Muscle of leg (tissue), 11 donors: ENCODE data around the gene KCNAB1. TPM values are rescaled to one million over a fixed set of nuclear protein-coding genes. Genes with fewer than 3 reads are reported as not detected.

Source experiments
- DNase-seq: peaks from one replicate; pipeline ENCODE4 v3.0.0; 2013
- H3K27ac ChIP-seq: one replicate; pipeline ENCODE4 v1.5.1; 2013; ENCODE audit warnings: mild to moderate bottlenecking, low read length, control low read depth
- H3K27me3 ChIP-seq: one replicate; pipeline ENCODE4 v1.6.1; 2013; ENCODE audit warnings: low read length; ENCODE audit not compliant: control insufficient read depth, insufficient read depth
- H3K36me3 ChIP-seq: one replicate; pipeline ENCODE4 v1.6.1; 2013; ENCODE audit warnings: low read length; ENCODE audit not compliant: control insufficient read depth, insufficient read depth
- H3K4me1 ChIP-seq: one replicate; pipeline ENCODE4 v1.6.1; 2013; ENCODE audit warnings: low read length; ENCODE audit not compliant: control insufficient read depth, insufficient read depth
- H3K4me3 ChIP-seq: one replicate; pipeline ENCODE4 v1.5.1; 2013; ENCODE audit warnings: low read length, control low read depth
- H3K9me3 ChIP-seq: replicated peaks from 2 replicates; pipeline ENCODE4 v1.6.1; 2013; ENCODE audit warnings: low read depth, low read length; ENCODE audit not compliant: control insufficient read depth
- WGBS: methylation state at CpG from one replicate; pipeline ENCODE4 v1.1.5; 2013; ENCODE audit warnings: missing lambda C conversion rate; ENCODE audit not compliant: insufficient coverage; 5-methylcytosine and 5-hydroxymethylcytosine counted together
- polyA plus RNA-seq, 8 donors: library from polyadenylated mRNA; unstranded; fragments of 120-200 nt; gene quantifications; one replicate each; pipeline versions ENCODE4 v1.2.1 to v1.2.3, GENCODE V29; 2013; ENCODE audit warnings: inconsistent platforms in 1 of 8, low replicate concordance in 1 of 8; ENCODE audit not compliant: insufficient read length in 8 of 8, insufficient read depth in 1 of 8
- total RNA-seq: library from RNA; stranded (reverse); fragments of 120-200 nt; gene quantifications from one replicate; pipeline ENCODE4 v1.2.4, GENCODE V29; 2013

The KCNAB1 gene
- total and polyA plus RNA-seq, 9 donors, result 4.3 to 8.4 (median 5.0) TPM

GRCh38 chr3:156233876-156234275, 113.5 kb downstream of the KCNAB1 start:
- WGBS, result 91% methylated on average over 2 of the region's 2 CpGs
- no peaks in the 10 kb centered on the region for H3K9me3 ChIP-seq
- no peak overlapping the region for H3K4me3 ChIP-seq
- H3K4me1 ChIP-seq, result no peaks in the 10 kb centered on the region
- no peaks in the 10 kb centered on the region for H3K27me3 ChIP-seq
- no peaks in the 10 kb centered on the region for H3K36me3 ChIP-seq
- no peak overlapping the region for H3K27ac ChIP-seq
- DNase-seq, result no peak

DNA sequence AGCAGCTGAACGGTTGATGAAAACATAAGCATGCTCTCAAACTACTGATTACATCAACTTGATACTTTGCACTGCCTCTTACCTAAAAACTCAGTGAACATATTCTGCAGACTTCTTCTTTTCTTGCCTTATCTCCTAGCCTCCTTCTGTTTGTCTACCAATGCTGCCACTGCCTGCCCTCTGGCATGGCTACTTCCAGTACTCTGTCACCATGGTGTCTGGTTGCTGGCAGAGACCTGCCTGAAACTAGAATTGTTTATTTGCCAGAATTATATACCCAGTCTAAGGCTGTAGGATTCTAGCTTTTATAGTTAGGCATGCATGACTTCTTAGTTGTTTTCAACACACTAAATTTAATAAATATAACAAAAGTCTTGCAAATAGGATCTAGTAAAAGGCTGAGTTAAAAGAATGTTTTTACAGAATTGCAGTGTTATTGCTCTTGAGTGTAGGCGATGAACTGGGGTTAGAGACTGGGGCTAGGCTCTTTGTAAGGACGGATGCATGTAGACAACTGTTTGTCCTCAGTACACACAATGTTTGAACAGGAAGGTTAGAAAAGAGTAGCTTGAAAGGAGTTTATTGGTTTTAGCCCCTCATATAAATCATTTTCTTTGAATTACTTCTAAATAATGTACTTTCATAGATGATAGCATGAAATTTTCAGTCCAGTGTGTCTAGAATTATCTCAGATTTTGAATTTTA, 116.3 kb downstream of the KCNAB1 start:
- WGBS, result 62% methylated on average over 2 of the region's 3 CpGs
- no peaks in the 10 kb centered on the region for H3K4me1 ChIP-seq
- H3K4me3 ChIP-seq, result no peak overlapping the region
- no peaks in the 10 kb centered on the region for H3K36me3 ChIP-seq
- no peak overlapping the region for H3K27ac ChIP-seq
- no peaks in the 10 kb centered on the region for H3K9me3 ChIP-seq
- no peak for DNase-seq
- H3K27me3 ChIP-seq, result no peaks in the 10 kb centered on the region

DNA sequence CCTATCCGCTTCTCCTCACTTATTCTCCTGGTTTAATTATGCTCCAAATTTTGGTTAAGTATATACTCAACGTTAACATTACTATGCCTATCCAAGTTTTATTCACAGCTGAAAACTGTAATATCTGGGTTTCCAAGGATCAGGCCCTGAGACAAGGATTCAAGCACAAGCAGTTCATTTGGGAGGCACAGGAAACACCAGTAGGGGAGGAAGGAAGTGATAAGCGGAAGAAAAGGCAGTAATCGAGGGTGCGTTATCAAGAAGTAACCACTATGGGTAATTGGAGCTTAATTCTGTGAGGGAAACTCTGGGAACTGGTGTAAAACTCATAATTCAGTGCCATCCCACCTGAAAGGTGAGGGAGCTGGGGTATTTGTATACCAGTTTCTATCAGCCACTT, 120.3 kb downstream of the KCNAB1 start:
- Histone ChIP-seq H3K36me3 (no peaks in the 10 kb centered on the region), H3K4me3 (no peak overlapping the region), H3K27ac (no peak overlapping the region), H3K4me1 (no peaks in the 10 kb centered on the region), H3K27me3 (no peaks in the 10 kb centered on the region), H3K9me3 (no peaks in the 10 kb centered on the region)
- peak; percentile 16 for DNase-seq
- 94% methylated on average over 3 of the region's 5 CpGs for WGBS

GRCh38 chr3:156246961-156247725, 126.8 kb downstream of the KCNAB1 start:
- Histone ChIP-seq H3K27me3 (no peaks in the 10 kb centered on the region), H3K27ac (no peak overlapping the region), H3K4me1 (no peaks in the 10 kb centered on the region), H3K4me3 (no peak overlapping the region), H3K9me3 (no peaks in the 10 kb centered on the region), H3K36me3 (no peaks in the 10 kb centered on the region)
- WGBS, result 75% methylated on average over 1 of the region's 5 CpGs
- peak; percentile 19 for DNase-seq

- no peaks in the 10 kb centered on the region for H3K9me3 ChIP-seq
- H3K4me1 ChIP-seq, result no peaks in the 10 kb centered on the region
- no peak overlapping the region for H3K27ac ChIP-seq
- no peak for DNase-seq
- WGBS, result no CpG with 5 or more reads among the region's 1 CpG
- no peaks in the 10 kb centered on the region for H3K36me3 ChIP-seq
- no peaks in the 10 kb centered on the region for H3K27me3 ChIP-seq
- no peak overlapping the region for H3K4me3 ChIP-seq
Measured at GRCh38 chr3:156250550-156250949, 130.2 kb downstream of the KCNAB1 start.

GRCh38 chr3:156251424-156251823, 131.0 kb downstream of the KCNAB1 start:
- H3K27me3 ChIP-seq, result no peaks in the 10 kb centered on the region
- no peaks in the 10 kb centered on the region for H3K4me1 ChIP-seq
- DNase-seq, result no peak
- H3K36me3 ChIP-seq, result no peaks in the 10 kb centered on the region
- H3K4me3 ChIP-seq, result no peak overlapping the region
- no peak overlapping the region for H3K27ac ChIP-seq
- no peaks in the 10 kb centered on the region for H3K9me3 ChIP-seq
- 100% methylated on average over 1 of the region's 4 CpGs for WGBS

DNA sequence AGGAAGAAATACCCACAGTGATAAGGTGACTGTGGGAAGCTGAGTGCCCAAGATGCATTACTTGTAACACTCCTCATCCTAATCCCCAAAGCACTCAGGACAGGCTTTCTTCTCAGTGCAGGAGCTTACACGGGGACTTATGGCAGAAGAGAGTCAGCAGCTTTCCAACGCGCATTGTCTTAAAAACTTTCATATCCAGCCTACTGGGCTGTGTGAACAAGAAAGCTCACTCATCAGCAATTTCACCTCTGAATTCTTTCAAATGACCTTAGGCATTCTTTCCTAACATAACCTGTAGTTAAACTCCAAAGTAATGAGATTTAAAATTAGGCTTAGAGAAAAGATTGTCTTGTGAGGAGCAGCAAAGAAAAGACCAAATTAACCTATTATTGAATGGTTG, 132.3 kb downstream of the KCNAB1 start:
- no peaks in the 10 kb centered on the region for H3K36me3 ChIP-seq
- no peak for DNase-seq
- no peak overlapping the region for H3K4me3 ChIP-seq
- WGBS, result 67% methylated on average over 3 of the region's 3 CpGs
- H3K27ac ChIP-seq, result no peak overlapping the region
- no peaks in the 10 kb centered on the region for H3K4me1 ChIP-seq
- no peaks in the 10 kb centered on the region for H3K9me3 ChIP-seq
- no peaks in the 10 kb centered on the region for H3K27me3 ChIP-seq

DNA sequence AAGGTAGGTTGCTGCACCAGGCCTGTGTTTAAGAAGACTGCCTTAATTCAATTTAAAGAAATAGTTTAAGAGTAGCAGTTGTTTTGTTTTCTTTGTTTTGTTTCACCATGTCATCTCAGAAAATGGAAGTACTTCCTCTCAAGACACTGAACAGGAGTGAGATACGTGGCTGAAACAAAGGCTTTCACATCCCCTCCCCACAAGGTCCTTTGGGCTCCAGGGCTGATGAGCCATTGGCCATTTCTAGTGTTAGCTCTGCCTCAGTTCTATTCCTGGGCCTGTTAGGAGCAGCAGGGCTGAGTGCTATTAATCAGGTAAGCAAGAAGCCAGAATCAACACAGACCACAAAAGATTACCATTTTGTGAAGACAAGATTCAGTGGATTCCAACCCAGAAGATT, 132.8 kb downstream of the KCNAB1 start:
- no peak for DNase-seq
- H3K36me3 ChIP-seq, result no peaks in the 10 kb centered on the region
- H3K9me3 ChIP-seq, result no peaks in the 10 kb centered on the region
- no peaks in the 10 kb centered on the region for H3K27me3 ChIP-seq
- WGBS, result 50% methylated on average over 1 of the region's 1 CpG
- no peaks in the 10 kb centered on the region for H3K4me1 ChIP-seq
- H3K4me3 ChIP-seq, result no peak overlapping the region
- H3K27ac ChIP-seq, result no peak overlapping the region

DNA sequence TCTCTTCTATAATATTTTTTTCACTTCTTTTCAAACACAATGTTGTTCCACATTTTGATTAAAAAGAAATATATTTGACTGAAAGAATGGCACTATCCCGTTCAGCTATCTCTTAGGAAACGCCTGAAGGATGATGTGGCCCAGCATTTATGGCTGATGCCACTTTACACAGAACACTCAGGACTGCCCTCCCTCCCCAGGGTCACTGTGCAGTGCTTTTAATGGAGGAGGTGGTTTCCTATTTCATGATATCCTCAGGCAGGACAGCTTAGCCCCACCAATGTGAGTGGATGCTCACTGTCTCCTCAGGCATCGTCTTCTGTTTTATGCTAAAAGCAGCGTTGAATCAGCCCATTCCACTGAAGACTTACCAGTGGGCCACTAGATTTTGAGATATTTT, 135.9 kb downstream of the KCNAB1 start:
- Histone ChIP-seq H3K4me1 (no peaks in the 10 kb centered on the region), H3K36me3 (no peaks in the 10 kb centered on the region), H3K27me3 (no peaks in the 10 kb centered on the region), H3K27ac (no peak overlapping the region), H3K9me3 (no peaks in the 10 kb centered on the region), H3K4me3 (no peak overlapping the region)
- no CpG with 5 or more reads among the region's 4 CpGs for WGBS
- DNase-seq, result no peak

DNA sequence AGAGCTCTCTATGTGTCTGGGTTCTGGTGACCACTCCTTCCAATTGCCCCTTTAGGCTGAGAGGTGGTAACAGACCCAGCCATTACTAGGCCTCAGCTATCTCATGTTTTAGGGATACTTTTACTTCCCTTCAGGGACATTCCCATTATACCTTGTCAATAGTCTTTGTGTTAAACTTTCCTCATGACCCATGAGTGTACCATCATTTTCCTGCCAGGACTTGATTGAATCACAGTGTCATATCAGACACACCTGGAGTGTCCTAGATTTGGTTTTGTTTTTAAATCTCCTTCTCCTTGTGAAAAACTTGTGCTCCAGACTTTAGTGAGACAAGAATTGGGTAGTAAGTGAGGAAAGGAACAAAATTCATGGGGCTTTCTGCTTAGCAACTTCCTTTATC, 136.6 kb downstream of the KCNAB1 start:
- DNase-seq, result no peak
- H3K36me3 ChIP-seq, result no peaks in the 10 kb centered on the region
- no peaks in the 10 kb centered on the region for H3K9me3 ChIP-seq
- H3K4me3 ChIP-seq, result no peak overlapping the region
- H3K27me3 ChIP-seq, result no peaks in the 10 kb centered on the region
- H3K27ac ChIP-seq, result no peak overlapping the region
- no peaks in the 10 kb centered on the region for H3K4me1 ChIP-seq
